ENCODE results near the gene SPIN1. TPM values are rescaled to one million over a fixed set of nuclear protein-coding genes. Genes with fewer than 3 reads are reported as not detected.
A peak's percentile ranks its signal among the peaks of the same experiment; 100 is the strongest.
"Not testable (repeated sequence)": the region's sequence is repeated elsewhere in the genome, so short reads cannot be mapped to it uniquely, and the experiment has no call there.

The SPIN1 gene
- total RNA-seq (2014; rRNA removed; shearing (Covaris generic)) = 63.9 and 84.5 TPM in 2 replicates

DNA sequence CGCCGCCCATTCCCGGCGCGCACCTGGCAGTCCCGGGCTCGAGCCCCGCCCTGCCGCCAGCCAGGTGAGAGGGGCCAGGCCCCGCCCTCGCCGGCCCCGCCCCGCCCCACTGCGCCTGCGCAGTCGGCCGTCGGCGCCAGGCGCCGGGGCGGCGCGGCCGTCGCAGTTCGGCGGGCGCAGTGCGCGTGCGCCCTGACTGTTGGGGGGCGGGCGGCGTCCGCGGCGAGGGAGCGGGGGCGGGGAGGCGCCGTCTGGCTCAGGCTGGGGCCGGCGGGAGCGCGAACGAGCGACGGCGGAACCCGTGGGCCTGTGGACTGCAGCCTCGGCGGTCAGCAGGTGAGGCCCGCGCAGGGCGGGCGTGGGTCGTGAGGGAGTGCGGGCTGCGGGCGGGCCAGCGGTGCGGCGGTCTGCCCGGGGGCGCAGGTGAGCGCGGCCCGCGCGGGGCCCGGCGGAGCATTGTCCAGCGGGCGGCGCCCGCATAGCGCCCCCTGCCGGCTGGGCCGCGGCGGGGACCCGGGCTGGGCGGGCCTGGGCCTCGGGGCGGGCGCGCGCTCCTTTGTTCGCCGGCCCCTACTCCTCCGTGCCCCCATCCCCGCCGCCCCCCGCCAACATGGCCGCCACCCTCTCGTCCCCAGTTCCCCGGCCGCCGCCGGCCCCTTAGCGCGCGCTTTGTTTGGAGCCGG is at the start of gene SPIN1:
TSS of gene SPIN1 (plus strand) at position 242 of the 683 bp plus-strand sequence. CDS start 38,096 bp downstream, outside the sequence.
- peak; percentile 67 for DNase-seq (ENCODE audit: low spot score)
- in situ Hi-C loops (cut with HindIII; ENCODE audit: low sequenced_read_pairs) = no loop called here

DNA sequence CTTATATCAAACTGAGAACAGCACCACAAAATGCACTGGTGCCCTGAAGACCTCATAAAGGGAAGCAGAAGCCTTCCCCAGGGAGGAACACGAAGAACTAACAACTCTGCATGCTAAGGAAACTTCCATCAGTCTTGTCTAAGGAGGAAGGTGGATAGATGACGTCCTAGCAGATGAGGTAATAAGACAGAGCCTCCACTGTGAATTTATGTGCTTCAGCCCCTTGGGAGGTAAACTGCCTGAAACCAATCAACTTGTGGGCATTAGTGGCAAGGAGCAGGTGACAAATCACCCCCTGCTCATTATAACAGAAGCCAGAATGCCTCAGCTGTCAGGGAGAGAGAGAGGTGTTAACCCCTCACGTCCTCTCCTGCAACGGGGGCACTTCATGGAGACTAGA is 48.9 kb upstream of the SPIN1 start:
- in situ Hi-C loops (cut with HindIII; ENCODE audit: low sequenced_read_pairs) = no loop called here
- DNase-seq (ENCODE audit: low spot score) = no peak

DNA sequence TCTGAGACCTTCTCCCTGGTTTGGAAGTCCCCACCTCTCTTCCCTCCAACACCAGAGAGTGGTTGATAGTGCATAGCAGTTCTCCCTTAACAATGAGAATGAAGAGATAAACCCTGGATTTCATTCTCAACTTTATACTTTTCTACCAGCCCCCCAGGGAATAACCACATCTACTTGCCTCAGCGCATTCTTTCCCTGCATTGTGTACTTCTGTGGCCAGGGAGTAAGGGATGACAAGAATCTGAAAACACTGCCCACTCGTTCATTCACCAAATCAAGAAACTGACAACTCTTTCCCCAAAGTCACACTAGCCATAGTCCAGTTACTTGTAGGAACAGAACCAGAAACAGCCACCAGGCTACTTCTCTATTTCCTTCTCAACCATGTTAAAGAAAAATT is 46.0 kb upstream of the SPIN1 start:
- DNase-seq (ENCODE audit: low spot score) = no peak
- in situ Hi-C loops (cut with HindIII; ENCODE audit: low sequenced_read_pairs) = no loop called here

DNA sequence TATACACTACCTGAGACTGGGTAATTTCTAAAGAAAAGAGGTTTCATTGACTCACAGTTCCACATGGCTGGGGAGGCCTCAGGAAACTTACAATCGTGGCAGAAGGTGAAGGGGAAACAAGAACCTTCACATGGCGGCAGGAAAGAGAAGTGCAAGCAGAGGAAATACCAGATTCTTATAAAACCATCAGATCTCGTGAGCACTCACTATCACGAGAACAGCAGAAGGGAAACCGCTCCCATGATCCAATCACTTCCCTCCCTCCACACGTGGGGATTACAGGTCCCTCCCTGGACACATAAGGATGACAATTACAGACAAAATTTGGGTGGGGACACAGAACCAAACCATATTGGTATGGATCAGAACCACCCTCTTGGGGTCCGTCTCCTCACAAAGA is 44.2 kb upstream of the SPIN1 start:
- in situ Hi-C loops (cut with HindIII; ENCODE audit: low sequenced_read_pairs) = no loop called here
- no peak for DNase-seq (ENCODE audit: low spot score)

DNA sequence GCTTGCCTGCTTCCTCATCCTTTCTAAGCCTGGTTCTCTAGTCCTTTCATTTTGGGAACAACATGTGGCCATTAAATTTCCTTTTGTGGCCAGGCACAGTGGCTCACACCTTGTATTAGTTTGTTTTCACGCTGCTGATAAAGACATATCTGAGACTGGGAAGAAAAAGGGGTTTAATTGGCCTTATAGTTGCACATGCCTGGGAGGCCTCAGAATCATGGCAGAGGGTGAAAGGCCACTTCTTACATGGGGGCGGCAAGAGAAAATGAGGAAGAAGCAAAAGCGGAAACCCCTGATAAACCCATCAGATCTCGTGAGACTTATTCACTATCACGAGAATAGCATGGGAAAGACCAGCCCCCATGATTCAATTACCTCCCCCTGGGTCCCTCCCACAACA is 37.9 kb upstream of the SPIN1 start:
- DNase-seq (ENCODE audit: low spot score); in situ Hi-C loops (cut with HindIII; ENCODE audit: low sequenced_read_pairs): not testable (repeated sequence)

DNA sequence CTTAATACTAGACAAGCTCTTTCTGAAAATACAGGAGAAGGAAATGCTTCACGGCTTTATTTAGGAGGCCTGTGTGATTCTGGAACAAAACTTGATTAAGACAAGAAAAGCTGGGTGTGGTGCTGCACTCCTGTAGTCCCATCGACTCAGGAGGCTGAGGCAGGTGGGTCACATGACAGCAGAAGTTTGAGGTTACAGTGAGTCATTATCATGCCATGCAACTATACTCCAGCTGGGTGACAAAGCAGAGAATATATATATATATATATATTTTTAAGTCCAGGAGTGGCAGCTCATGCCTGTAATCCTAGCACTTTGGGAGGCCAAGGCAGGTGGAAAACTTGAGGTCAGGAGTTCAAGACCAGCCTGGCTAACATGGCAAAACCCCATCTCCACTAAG is 33.1 kb upstream of the SPIN1 start:
- DNase-seq (ENCODE audit: low spot score) = no peak
- in situ Hi-C loops (cut with HindIII; ENCODE audit: low sequenced_read_pairs) = no loop called here

DNA sequence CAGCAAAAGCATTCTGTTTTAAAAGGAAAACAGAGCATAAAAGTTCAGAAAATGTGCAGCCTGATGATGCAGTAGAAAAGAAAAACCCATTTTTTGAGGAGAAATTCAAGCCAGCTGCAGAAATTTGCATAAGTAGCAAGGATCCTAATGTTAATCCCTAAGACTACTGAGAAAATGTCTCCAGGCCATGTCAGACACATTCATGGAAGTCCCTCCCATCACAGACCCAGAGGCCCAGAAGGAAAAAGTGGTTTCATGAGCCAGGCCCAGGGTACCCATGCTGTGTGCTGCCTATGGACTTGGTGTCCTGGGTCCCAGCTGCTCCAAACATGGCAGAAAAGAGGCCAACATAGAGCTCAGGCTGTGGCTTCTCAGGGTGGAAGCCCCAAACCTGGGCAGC is 31.0 kb upstream of the SPIN1 start:
- DNase-seq (ENCODE audit: low spot score); in situ Hi-C loops (cut with HindIII; ENCODE audit: low sequenced_read_pairs): not testable (repeated sequence)

DNA sequence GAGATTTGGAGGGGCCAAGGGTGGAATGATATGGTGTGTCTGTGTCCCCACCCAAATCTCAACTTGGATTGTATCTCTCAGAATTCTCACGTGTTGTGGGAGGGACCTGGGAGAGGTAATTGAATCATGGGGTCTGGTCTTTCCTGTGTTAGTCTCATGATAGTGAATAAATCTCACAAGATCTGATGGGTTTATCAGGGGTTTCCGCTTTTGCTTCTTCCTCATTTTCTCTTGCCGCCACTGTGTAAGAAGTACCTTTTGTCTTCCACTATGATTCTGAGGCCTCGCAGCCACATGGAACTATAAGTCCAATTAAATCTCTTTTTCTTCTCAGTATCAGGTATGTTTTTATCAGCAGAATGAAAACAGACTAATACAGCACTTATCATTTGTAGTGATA is 29.5 kb upstream of the SPIN1 start:
- DNase-seq (ENCODE audit: low spot score) = no peak
- in situ Hi-C loops (cut with HindIII; ENCODE audit: low sequenced_read_pairs) = no loop called here

DNA sequence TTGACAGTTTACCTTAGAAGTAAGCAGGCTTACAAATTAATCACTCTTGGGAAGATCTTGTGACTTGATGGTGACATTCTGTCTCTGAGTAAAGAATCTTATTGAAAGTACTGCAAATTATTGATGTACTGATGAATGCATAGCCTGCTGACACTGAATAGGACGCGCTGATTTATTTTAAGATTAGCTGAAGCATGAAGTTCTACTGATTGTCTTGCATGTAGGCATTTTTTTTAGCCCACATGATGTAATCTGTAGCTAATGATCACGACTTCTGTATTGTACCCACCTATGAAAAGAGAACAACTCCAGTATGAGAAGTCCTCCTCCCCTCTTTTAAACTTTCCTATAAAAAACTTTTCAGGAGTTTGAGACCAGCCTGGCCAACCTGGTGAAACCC is 28.3 kb upstream of the SPIN1 start:
- in situ Hi-C loops (cut with HindIII; ENCODE audit: low sequenced_read_pairs) = no loop called here
- no peak for DNase-seq (ENCODE audit: low spot score)

DNA sequence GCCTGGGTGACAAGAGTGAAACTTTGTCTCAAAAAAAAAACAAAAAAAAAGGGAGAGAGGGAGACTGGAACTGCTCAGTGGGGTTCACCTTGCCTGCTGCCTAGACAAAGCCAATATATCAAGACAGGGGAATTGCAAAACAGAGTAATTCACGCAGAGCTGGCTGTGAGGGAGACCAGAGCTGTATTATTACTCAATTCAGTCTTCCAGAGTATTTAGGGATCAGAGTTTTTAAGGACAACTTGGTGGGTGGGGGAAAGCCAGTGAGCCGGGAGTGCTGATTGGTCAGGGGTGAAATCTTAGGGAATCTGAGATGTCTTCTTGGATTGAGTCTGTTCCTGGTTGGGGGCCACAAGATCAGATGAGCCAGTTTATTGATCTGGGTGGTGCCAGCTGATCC is 25.6 kb upstream of the SPIN1 start:
- DNase-seq (ENCODE audit: low spot score) = no peak
- in situ Hi-C loops (cut with HindIII; ENCODE audit: low sequenced_read_pairs) = no loop called here

DNA sequence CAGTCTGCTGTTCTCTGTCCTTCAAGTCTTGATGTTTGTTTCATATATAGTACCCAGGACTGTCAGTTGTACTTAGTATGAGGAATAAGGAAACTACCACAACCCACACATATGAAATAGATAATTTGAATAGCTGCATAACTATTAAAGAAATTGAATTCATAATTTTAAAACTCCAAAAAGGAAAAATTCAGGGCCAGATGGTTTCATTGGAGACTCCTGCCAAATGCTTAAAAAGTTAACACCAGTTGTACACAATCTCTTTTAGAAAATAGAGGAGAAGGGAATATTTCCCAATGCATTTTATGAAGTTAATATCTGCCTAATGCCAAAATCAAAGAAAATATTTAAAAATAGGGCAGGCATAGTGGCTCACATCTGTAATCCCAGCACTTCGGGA is 24.6 kb upstream of the SPIN1 start:
- DNase-seq (ENCODE audit: low spot score) = no peak
- in situ Hi-C loops (cut with HindIII; ENCODE audit: low sequenced_read_pairs) = no loop called here

DNA sequence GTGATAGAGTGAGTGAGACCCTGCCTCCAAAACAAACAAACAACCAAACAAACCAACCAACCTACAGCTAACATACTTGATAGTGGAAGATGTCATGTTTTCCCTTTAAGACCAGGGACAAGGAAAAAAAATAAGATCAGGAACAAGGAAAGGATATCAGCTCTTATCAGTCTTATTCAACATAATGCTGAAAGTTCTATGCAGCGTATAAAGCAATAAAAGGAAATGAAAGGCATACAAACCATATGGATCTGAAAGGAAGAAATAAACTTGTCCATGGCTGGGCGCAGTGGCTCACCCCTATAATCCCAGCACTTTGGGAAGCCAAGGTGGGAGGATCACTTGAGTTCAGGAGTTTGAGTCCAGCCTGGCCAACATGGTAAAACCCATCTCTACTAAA is 23.5 kb upstream of the SPIN1 start:
- in situ Hi-C loops (cut with HindIII; ENCODE audit: low sequenced_read_pairs) = no loop called here
- no peak for DNase-seq (ENCODE audit: low spot score)

DNA sequence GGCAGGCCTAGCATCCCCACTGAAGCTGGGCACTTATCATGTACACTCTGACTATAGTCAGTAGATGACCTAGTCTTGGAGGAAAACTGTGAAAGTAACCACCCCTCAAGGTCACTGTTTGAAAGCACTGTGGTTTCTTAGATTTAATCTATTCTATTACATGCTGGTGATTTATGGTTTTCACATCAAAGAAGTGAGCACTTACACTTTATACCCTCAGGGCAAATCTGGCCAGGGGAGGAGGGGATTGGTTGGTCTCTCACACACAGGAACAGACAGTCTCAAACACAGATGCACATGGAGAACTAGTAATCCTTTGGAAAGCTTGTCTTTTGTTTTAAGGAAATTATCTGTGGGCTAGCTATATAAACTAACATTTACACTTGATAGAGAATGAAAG is 17.9 kb upstream of the SPIN1 start:
- in situ Hi-C loops (cut with HindIII; ENCODE audit: low sequenced_read_pairs) = no loop called here
- DNase-seq (ENCODE audit: low spot score) = no peak

DNA sequence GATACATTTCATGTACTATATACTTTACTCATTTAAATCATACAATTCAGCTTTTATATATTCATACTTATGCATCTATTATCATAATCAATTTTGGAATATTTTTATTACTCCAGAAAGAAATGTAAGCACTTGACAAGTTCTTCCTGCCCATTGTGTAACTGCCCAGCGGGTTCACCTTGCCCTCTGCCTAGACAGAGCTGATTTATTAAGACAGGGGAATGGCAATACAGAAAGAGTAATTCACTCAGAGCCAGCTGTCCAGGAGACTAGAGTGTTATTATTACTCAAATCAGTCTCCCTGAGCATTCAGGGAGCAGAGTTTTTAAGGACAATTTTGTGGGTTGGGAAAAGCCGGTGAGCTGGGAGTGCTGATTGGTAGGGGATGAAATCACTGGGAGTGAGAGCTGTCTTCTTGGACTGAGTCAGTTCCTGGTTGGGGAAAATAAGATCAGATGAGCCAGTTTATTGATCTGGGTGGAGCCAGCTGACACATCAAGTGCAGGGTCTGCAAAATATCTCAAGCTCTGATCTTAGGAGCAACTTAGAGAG is 16.1 kb upstream of the SPIN1 start:
- no peak for DNase-seq (ENCODE audit: low spot score)
- in situ Hi-C loops (cut with HindIII; ENCODE audit: low sequenced_read_pairs) = no loop called here

DNA sequence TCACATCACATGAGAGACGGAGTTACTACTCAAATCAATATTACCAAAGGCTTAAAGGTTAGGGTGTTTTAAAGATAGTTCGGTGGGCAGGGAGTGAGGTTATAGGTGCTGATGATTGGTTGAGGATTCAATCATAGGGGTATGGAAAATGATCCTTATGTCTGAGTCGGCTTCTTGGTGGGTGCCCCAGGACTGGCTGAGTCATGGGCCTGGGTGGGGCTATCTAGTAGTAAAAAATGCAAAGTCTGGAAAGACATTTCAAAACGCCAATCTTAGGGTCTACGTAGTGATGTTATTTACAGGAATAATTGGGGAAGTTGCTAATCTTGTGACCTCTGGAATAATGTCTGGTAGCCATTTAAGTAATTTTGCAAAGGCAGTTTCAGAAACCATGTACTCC is 15.2 kb upstream of the SPIN1 start:
- DNase-seq (ENCODE audit: low spot score) = no peak
- in situ Hi-C loops (cut with HindIII; ENCODE audit: low sequenced_read_pairs) = no loop called here

DNA sequence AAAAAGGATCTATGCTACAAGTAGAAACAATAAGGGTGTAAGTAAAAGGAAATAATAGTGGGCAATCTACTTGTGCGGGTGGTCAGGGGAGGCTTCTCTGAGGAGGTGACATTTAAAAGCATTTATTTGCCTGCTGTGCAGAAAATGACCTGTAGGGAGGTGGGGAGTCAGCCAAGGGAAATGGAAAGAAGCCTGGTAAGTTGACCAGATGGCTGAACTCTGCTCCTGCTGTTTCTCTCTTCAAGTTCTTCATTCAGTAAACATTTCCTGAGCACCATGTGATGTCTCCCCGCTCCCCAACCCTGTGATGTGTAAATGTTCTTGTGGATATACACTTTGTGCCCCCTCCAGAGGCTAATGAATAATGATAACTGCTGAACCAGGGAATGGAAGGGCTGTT is 9.9 kb upstream of the SPIN1 start:
- no peak for DNase-seq (ENCODE audit: low spot score)
- in situ Hi-C loops (cut with HindIII; ENCODE audit: low sequenced_read_pairs) = no loop called here

DNA sequence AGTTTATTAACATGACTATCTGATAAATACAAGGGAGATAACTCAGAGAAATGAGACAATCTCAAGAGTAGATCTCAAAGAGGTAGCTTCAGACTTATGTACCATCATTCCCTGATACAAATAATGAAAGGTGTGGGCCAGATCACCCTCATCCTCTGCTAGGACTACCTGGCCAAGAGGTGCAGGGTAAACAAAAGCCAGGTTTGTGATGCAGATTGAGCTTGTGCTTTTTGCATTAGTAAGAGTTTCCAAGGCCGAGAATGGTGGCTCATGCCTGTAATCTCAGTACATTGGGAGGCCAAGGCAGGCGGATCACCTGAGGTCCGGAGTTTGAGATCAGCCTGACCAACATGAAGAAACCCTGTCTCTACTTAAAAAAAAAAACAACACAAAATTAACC is 8.9 kb upstream of the SPIN1 start:
- DNase-seq (ENCODE audit: low spot score) = no peak
- in situ Hi-C loops (cut with HindIII; ENCODE audit: low sequenced_read_pairs) = no loop called here

DNA sequence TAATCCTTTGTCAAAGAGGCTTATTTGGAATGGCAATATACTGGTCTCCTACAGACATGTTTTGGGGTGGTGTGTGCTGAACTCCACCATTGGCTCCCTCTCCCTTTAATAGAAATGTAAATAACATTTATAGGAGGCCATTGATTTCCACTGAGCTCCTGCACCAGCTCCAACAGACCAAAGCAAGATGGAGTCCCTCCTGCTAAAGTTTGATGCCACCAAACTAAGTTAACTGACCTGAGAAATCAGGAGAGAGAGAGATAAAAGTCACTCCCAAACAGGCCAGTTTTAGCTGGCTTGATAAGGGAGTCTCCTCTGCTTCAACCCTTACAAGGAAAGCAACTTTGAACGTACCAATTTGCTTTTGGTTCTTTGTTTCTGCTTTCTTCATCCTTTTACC is 8.1 kb upstream of the SPIN1 start:
- in situ Hi-C loops (cut with HindIII; ENCODE audit: low sequenced_read_pairs) = no loop called here
- no peak for DNase-seq (ENCODE audit: low spot score)

DNA sequence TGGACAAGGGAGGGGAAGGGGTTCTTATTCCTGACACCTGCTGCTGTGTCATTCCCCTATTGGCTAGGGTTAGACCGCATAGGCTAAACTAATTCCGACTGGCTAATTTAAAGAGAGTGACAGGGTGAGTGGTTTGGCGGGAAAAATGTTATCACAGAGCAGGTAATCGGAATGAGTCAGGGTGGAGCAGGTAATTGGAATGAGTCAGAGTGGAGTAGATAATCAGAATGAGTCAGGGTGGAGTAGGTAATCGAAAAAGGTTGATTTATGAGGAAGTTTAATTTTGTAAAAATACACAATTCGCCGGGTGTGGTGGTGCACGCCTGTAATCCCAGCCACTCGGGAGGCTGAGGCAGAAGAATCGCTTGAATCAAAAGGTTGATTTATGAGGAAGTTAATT is 6.9 kb upstream of the SPIN1 start:
- DNase-seq (ENCODE audit: low spot score); in situ Hi-C loops (cut with HindIII; ENCODE audit: low sequenced_read_pairs): not testable (repeated sequence)

DNA sequence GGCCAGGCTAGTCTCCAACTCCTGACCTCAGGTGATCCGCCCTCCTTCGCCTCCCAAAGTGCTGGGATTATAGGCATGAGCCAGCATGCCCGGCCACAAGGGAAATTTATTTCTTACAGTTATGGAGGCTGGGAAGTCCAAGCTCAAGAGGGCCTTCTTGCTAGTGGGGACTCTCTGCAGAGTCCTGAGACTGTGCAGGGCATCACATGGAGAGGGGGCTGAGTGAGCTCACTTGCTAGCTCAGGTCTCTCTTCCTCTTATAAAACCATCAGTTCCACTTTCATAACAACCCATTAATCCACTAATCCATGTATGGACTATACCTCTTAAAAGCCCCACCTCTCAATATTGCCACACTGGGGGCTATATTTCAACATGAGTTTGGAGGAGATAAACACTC is 5.1 kb upstream of the SPIN1 start:
- in situ Hi-C loops (cut with HindIII; ENCODE audit: low sequenced_read_pairs) = no loop called here
- DNase-seq (ENCODE audit: low spot score) = no peak

DNA sequence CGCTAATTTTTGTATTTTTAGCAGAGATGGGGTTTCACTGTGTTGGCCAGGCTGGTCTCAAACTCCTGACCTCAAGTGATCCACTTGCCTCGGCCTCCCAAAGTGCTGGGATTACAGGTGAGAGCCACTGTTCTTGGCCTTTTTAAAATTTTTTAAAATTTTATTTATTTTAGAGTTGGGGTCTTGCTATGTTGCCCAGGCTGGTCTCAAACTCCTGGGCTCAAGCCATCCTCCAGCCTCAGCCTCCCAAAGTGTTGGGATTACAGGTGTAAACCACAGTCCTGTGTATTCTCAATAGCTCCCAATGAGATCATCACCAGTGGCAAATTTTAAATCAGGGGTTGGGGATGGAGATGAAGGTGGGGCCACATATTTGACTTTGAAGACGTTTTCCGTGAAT is 2.1 kb upstream of the SPIN1 start:
- DNase-seq (ENCODE audit: low spot score); in situ Hi-C loops (cut with HindIII; ENCODE audit: low sequenced_read_pairs): not testable (repeated sequence)

All from G401 (cell line).